SKM-1 (cell line): ENCODE measurements around the gene EYS.

Experiments used
- DNase-seq: peaks from one replicate; lab custom pipeline; 2025; ENCODE audit not compliant: unreplicated experiment; lab: John Stamatoyannopoulos, UW

Gene EYS

DNA sequence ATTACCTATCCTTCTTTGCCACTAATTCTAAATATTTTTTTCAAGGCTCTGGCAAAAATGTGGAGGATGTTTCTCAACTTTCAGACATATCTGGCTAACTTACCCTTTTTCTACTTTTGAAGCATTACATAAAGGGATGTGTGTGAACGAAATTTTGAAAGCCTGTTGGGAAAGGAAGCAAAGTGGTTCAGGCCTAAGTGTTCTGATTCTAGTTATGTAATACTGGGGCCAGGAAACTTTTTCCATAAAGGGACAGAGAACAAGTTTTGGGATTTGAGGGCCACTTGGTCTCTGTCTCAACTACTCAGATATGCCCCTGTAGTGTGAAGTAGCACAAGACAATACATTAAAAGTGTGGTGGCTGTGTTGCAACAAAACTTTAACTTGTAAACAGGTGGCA, 1349.6 kb downstream of the EYS start:
- DNase-seq = no peak

DNA sequence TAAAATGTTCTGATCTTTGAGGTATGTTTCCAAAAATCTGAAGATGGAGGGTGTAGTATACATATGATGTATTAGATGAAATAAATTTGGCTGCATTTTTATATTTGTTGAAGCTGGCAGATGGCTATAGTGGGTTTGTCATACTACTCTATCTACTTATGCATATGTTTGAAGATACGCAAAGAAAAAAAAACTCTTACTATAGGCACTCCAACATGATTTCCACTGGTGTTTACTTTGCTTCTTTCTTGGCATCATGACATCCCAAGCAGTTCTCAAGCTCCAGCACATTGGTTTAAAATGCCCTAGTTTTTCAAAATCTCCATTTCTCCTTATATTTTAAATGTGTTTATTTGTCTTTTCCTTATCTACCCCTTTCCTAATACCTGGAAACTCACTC, 1359.6 kb downstream of the EYS start:
- no peak for DNase-seq

DNA sequence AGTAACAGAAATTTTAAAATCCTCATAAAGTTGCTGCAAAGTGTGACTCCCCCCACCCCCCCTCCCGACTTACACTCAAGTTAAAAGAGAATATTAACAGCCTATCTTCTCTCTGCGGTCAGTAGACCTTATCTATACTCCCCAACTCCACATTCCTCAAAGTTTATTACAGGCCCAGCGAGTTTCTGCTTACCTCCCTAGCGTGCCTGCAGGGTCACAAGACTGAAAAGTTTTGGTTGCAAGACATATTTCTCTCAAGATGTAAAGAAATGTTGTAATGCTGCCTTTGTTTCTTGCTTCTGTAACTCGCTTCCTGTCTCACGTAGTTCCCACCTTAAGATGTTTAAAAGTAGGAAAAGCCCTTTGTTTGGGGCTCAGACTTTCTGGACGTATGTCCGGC, 1371.8 kb downstream of the EYS start:
- DNase-seq = no peak

DNA sequence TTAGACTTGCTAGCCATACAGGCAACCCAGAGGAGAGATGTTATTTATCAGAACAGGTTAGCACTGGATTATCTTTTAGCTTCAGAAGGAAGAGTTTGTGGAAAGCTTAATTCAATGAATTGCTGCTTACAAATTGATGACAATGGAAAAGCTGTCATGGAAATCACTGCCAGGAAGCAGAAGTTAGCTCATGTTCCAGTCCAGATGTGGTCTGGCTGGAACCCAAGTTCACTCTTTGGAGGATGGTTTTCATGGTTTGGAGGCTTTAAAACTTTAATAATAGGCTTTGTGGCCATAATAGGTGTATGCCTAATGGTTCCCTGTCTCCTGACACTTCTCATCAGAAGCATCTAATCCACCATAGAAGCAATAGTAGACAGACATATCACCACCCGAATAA, 1372.4 kb downstream of the EYS start:
- DNase-seq = no peak

DNA sequence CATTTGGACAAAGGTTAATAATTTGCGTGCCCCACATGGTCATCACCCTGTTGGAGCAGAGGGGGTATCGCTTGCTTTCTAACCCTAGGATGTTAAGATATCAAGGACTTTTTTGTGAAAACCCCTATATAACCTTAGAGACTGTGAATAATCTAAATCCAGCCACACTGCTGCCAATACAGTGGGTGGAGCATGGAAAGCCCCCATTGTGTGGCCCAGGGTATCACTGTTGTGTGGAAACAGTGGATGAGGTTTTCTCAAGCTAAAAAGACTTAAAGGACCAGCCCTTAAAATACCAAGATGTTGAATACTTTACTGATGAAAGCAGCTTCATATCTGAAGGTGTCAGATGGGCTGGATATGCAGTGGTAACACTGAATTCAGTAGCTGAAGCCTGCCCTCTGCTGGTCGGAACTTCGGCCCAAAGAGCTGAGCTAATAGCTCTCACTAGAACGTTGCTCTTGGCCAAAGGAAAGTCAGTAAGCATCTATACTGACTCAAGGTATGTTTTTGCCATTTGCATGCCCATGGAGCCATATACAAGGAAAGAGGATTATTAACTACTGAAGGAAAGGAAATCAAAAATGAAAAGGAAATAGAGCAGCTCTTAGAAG, 1376.2 kb downstream of the EYS start:
- peak; percentile 6 for DNase-seq

DNA sequence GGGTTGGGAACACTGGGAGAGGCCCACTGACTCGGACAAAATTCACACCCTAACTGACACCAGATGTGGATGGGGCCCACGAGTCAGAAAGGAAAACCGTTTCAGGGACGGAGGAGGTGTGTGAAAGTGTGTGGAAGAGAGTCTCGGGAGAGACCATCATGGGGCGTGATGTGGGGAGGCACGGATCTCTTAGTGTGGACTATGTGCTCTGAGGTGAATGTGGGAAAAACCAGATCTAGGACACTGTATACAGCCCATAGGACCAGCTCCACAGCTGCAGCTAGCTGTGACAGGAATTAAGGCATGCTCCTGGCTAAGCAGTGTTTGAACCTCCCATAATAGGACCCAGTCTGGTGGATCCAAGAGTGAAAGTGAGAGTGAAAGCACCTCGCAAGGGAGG, 1380.1 kb downstream of the EYS start:
- DNase-seq = no peak

DNA sequence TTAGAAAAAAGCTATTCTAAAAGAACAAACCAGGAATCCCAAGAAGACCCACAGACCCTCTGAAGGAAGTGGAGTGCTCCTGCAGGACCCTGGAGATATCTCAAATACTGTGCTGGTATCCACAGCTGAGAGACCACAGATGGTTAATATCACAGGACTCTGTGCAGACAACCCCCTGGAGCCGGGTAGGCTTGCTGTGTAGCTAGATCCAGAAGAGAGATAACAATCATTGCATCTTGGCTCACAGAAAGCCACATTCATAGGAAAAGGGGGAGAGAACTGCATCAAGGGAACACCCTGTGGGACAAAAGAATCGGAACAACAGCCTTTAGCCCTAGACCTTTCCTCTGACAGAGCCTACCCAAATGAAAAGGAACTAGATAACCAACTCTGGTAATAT, 1381.9 kb downstream of the EYS start:
- DNase-seq = no peak

DNA sequence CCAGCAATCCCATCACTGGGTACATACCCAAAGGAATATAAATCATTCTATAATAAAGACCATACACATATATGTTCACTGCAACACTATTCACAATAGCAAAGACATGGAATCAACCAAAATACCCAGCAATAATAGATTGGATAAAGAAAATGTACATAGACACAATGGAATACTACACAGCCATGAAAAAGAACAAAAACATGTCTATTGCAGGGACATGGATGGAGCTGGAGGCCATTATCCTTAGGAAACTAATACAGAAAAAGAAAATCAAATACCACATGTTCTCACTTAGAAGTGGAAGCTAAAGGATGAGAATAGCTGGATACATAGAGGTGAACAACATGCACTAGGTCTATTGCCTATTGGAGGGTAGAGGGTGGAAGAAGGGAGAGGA, 1396.8 kb downstream of the EYS start:
- DNase-seq = no peak

DNA sequence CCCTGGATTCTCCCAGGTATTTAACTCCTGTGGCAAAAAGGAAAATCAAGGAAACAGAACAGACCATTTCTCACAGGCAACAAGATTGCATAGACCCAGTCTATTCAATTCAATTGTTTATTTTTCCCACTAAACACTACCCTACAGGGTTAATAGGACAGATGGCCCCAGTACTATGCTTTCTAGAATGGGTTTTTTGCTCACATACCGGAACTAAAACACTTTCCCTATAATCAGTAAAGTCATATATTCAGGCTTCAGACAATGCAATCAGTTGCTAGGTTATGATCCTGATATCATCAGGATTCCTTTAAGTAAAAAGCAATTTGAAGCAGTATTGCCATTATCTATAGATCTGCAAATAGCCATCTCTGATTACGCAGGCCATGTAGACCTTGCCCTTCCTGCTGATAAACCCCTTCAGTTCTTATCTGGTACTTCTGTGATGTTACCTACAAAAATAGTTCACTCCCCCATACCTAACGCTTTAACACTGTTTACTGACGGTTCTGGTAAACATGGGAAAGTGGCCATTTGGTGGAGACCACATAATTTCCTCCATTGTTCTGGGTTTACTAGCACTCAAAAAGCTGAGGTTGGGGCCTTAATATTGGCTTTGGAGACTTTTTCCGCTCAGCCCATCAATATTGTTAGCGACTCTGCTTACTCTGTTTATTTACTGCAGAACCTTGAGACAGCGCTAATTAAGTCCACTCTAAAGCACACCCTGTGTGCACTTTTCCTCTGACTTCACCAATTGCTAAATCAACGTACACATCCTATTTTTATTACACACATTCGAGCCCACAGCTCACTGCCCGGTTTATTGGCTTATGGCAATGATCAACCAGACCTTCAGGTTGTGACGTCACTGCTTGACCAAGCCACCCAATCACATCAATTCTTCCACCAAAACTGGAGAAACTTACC, 1405.5 kb downstream of the EYS start:
- DNase-seq = no peak

DNA sequence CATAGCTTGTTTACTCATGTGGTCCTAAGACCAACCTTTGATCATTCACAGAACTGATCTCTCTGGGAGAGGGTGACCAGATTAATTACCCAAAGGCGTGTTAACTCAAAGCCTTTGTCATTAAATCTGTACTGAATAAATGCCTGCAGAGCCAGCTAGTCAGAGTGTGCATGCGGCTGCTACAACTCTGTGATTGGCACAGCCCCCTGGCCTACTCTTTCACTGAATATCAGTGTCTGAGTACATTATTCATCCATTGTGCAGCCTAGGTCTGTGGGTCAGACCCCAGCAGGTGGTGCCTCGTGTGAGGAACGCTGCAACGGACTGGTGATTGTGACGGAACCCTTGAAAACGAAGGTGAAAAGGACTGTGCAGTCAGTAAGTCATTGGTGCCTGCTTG, 1407.8 kb downstream of the EYS start:
- DNase-seq = no peak

DNA sequence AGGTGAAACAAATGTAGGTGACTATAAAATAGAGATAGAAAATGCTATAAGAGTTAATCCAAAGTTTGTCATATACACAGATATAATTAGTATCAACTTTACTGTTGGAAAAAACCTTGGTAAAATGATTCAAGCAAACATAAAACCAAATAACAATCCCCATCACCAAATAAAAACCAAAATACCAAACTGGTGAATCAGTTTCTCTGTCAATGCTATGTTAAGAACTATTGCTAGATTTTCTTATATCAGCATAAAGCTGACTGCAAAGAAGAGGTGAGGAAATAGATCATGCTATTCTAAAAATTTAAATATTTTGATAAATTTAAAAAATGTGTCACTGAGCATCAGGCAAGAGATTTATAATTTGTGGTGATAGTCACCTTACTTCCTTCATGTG, 1413.0 kb downstream of the EYS start:
- DNase-seq = no peak

DNA sequence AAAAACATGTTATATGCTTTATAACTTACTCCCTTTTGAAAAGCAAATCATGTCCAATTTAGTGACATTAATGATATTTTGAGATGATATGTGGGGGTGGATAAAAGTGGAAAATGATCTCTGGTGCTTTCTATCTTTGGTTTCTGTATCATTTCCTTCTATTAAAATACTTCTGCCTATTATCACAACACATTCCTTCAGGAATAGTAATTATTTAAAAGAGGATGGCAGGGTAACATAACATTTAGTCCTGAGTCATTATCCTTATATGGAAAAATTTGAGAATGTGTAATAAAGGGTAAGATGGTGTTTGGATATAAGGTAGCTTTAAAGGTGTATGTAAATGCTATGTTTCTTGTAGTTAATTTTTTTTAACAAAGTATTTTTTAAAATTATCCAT, 1413.7 kb downstream of the EYS start:
- no peak for DNase-seq

DNA sequence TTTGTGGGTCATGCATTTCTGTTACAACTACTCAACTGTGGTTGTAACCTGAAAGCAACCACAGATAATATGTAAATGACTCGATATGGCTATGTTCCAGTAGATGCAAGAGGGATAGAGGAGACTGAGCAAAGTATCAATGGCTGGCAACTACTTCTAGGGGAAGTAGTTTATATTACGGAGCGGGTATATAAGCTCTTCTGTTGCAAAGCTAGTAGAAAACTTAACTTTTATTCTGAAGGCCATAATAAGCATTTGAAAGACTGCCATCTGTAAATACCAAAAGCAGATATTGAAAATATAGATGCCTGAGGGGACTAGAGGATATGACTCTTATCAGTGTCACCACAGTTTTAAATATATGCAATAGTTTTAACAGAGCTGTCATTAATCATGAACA, 1416.2 kb downstream of the EYS start:
- DNase-seq = no peak

DNA sequence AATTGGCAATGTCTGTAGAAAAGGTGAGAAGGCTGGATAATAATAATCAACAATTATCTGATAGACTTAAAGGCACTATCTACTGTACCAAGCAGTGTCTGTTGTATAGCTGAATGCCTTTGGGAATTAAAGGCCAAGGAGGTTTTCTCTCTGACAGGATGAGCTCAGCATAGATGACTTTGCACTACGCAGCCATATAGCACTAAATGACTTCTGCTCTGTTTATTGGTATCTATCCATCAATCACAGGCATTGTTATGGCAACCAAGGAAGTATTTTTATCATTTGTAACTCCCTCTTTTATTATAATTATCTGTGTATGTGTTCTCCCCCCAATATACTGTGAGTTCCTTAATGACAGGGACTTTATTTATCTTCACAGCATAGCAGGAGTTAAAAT, 1417.1 kb downstream of the EYS start:
- DNase-seq = no peak

DNA sequence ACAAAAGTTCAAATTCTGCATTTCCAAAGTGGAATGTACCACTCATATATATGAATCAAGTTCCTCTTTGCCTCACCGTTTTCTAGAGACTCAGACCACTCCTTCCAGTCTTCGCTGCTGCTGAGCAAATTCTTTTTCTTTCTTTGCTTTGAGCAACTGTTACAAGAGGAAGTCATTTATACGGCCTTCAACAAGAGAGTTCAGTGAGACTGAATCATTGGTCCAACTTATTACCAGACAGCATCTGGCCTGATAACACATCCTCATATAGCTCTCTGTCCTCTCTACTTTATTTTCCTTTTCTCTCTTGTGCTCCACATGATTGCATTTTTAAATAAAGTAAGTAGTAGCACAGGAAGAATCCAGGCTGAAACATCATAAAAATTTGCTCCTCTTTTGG, 1418.7 kb downstream of the EYS start:
- DNase-seq = no peak

DNA sequence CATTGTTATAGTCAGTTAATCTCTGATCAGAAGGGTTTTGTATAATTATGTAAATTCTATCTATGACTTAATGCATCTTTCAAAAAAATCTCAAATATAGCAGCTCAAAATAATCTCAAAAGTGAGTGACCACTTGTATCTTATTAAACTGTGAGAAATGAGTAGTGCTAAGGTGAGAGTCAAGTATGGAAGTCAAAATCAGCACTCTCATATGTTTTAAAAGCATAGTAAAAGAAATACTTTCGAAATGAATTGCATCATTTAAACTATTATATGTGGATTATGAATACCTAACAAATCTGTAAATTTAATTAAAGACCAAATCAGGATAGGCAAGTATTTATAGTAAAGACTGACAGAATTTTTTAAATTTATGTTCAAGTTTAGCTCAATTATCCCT, 1425.9 kb downstream of the EYS start:
- DNase-seq = no peak

DNA sequence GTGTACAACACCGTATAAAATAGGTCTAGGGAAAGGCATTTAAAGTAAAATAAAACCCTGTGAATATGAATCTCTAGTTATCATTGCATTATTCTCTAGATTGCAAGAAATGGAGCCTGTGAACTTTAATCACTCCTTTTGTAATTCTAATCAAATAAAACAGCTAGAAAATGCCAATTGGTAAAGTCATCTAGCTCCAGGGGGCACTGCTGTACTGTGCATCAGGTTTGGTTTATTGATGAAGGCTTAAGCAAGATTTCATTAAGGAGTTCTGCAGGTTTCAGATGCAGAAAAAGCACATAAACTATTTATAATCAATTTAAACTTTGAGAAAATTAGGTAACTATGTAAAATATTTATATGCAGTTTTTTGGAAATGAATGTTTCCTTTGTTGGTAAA, 1426.5 kb downstream of the EYS start:
- no peak for DNase-seq

DNA sequence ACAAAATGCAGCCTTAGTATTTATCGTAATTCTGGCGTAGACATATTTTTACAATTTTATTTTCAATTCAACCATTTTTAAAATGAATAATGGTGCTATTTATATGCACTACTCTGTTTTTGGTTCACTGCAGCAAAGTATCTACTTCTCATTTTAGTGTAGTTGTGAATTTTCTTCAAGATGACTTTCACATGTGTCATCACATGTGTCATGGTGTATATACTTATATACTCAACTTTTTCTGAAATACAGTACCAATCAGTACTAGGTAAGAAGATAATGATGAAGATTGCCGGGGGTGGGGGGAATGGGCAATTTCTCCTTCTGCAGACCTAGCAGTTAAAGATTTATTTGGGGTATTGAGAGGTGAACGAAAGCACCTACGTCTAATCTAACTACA, 1436.9 kb downstream of the EYS start:
- no peak for DNase-seq

DNA sequence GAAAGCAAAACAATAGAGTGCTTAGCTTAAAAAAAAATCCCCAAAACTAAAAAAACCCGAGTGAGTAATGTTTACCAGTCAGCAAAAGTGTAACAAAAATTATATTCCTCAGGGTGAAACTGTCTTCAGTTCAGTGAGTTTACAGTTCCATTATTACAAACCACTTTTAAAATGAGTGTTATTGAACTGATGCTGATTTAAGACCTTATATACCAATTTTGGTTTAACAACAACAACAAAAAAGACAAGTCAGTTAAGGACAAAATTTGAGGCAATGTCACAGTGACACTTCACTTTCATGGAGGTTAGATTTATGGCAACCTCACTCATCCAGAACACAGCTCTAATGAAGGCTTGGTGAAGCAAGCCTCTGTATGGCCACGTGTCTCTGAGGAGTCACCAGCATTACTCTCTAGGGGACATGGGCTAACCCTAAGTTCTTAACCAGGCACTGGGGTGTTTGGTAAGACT, 1440.6 kb downstream of the EYS start:
- no peak for DNase-seq

DNA sequence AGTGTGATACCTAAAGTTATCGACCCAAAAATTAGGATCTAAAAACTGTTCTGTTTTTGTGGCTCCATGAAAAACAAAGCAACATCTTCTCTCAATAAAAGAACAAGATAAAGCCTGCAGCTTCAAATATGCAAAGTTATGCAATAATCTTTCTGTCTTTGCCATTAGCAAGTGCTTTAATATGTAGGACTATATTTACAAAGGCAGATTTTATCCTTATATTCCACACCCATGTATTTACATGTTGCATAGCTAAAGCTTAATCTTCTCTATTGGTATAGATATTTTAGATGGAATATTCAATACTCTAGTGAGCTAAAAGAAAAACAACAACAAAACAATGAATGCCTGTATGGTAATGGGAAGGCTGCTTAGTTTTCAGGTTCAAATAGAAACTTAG, 1443.2 kb downstream of the EYS start:
- no peak for DNase-seq

DNA sequence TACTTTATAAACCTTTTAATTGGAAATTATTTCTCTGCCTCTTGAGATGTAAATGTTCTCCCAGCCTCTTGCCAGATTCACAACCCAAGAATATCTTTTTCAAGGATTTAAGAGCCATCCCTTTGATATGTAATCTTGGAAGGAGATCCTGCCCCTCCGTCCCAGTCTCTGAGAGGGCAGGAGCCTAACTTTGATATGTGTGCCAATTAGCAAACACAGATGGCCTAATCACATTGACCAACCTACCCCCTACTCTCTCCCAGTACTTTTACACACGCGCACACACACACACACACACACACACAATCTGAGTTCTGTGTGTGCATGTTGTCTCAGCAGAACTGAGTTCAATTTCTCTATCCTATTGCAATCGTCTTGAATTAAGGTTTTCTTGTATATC, 1447.7 kb downstream of the EYS start:
- no peak for DNase-seq

DNA sequence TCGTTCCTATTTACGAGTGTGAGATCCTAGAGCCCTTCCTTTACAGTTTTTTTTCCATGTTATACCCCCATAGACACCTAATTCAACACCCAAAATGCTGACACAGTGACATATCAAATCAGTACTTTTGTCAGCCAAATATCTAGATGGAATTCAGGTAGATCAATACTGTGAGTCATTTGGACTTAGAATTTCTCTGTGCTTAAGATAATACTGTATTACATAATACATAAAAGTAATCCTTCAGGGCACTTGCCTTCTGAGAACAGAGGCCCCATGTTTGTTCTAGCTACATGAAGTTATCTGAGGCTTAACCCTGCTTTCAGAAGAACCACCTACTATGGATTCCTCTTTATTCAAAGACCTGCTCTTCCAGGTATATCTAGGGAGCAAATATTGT, 1448.3 kb downstream of the EYS start:
- no peak for DNase-seq

DNA sequence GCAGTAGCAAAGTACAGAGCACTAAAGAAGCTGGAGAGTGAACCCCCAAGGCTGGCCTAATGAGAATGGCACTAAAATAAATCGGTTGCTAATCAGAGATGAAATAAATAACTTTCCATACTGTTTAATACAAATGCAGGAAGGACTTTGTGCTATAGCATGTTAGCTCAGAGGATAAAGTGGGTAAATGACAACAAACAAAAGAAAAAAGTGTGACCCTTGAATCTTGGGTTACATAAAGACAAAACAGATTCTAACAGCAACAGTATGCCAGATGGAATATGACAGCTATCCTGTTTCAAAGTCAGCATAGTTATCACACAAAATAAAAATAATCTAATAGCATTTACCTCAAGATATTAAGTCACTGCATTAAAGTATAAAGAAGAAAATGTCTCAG, 1448.7 kb downstream of the EYS start:
- DNase-seq = no peak
